ENCODE results near the gene PRDM15.

Gene PRDM15

GRCh38 chr21:41836166-41837015 lies 42.8 kb downstream of the PRDM15 start:
- DNase-seq: no peak

DNA sequence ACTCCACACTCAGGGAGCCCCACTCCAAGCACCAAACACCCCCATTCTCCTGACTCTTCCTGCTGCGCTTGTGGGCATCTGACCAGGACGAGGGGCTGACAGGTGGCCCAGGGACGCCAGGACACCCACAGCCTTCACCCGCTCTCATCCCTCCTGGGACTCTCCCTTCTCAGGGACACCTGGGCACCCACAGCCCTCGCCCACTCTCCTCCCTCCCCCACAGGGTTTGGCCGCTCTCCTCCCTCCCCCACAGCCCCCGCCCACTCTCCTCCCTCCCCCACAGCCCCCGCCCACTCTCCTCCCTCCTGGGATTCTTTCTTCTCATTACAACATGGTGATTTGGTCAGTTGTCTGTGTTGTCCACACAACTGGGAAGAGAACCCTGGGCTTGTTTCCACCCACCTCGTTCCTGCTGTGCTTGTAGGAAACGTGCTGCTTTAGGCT lies 43.4 kb downstream of the PRDM15 start:
- DNase-seq: no peak

DNA sequence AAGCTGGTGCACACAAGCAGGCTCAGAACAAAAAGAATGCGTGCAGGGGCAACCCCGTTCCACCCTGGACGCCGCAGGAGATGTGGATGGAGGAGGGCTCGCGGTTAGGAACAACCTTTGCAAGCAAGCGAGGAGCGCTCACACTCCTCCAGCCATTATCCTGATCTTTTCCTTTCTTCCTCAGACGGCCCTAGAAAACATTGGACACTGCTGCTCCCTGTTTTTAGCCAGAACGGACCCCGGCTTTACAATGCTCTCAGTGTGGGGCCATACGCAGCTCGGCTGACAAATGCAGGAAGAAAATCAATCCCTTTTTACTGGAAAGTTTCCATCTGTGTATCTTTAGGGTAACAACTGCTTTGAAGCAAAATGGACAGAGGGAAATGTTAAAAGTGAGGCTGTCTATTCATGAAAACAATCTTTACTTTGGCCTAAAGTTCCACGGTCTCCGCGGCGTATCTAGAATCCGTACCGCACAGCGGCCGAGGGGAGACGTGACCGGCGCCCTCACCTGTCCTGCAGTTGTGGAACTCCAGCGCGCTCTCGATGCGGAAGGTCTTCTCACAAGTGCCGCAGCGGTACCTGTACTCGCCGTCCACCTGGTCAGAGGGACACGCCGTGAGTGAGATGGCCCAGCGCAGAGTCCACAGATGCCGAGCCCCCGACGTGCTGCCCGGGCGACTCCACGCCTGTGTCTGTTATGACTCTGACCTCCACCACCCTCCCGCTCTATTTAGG lies 44.0 kb downstream of the PRDM15 start:
- no peak for DNase-seq

- DNase-seq: no peak
These were observed 44.8 kb downstream of the PRDM15 start for GRCh38 chr21:41834252-41834925.

GRCh38 chr21:41833497-41834115 lies 45.5 kb downstream of the PRDM15 start:
- DNase-seq: no peak

DNA sequence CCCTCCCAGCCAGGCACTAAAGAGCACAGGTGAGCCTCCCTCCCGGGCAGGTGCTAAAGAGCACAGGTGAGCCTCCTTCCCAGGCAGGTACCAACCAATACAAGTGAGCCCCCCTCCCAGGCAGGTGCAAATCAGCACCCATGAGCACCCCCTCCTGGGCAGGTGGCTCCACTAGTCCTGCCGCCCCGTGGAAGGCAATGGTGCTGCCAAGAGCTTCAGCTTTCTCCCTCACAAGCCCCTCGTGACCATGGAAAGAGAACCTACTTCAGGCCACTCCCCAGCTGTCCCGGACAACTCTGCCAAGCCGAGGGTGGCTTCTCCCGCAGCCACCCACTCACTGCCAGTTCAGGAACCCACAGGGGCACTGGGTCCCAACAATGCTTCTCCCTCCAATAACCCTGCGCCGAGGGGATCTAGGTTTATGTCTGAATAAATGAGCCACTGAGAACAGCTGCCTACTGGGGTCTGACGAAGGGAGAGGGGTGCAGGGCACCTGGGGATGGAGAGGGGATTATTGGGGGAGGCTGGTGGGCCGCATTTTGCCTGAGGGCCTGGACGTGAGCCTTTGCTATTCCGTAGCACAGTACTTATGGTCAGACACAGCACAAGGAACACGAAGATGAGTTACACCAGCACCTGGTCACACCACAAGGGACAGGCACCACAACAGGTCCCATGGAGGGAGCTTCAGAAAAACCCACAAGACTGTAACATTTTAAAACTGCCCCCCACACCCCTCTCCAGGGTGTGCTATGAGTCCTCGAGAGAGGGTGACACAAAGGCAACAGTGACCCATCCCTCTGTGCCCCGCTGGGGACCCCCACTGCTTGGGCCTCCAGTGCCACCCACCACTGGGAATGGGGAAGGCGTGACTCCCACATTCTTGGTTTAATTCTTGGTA lies 46.3 kb downstream of the PRDM15 start:
- DNase-seq: no peak

DNA sequence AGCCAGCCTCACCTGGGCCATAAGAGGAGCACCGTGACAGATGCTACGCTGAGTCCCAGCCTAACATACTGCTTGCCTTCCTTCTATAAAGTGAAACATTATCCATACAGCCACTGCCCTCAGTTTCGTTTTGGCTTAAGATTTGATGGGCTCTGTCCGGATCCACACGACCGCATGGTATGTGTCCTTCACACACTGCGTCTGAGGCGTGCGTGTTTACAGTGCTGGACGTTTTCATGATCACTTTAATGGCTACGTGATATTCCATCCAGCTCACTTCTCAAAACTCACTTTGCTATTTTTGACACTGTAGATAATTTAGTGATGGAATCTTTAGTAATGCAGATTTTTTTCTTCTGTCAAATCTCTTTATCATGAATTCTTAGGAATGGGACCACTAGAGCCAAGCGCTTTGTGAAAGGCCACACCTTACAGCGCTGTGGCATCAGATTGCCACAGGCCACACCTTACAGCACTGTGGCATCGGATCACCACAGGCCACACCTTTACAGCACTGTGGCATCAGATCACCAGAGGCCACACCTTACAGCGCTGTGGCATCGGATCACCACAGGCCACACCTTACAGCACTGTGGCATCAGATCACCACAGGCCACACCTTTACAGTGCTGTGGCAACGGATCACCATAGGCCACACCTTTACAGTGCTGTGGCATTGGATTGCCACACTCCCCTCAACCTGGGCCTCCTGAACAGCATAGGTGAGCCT lies 47.1 kb downstream of the PRDM15 start:
- DNase-seq: no peak

- no peak for DNase-seq
These were observed 47.7 kb downstream of the PRDM15 start for GRCh38 chr21:41831453-41831831.

- no peak for DNase-seq
These were observed 48.2 kb downstream of the PRDM15 start for GRCh38 chr21:41830764-41831452.

DNA sequence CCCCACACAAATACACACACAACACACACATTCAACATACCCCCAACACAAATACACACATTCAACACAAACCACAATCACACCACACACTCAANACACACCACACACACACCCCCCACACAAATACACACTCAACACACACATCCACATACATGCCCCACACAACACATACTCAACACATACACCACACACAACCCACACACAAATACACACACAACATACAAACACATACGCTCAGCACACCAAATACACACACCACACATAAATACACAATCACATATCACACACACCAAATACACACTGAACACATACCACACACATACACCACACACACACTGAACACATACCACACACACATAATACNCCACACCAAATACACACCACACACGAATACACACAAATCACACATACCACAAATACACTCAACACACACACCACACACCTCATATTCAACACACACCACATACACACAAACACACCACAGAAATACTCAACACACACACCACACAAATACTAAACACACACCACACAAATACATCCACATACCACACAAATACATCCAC lies 48.9 kb downstream of the PRDM15 start:
- DNase-seq: no peak

DNA sequence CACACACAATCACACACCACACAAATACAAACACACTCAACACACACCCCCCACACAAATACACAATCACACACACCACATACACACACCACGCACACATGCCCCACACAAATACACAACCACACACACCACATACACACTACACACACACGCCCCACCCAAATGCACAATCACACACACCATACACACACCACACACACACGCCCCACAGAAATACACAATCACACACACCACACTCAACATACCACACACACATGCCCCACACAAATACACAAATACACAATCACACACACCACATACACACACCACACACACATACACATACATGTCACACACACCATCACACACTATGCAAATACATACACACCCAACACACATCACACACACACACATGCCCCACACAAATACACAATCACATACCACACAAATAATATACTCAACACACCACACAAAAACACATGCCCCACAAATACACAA lies 50.2 kb downstream of the PRDM15 start:
- no peak for DNase-seq

DNA sequence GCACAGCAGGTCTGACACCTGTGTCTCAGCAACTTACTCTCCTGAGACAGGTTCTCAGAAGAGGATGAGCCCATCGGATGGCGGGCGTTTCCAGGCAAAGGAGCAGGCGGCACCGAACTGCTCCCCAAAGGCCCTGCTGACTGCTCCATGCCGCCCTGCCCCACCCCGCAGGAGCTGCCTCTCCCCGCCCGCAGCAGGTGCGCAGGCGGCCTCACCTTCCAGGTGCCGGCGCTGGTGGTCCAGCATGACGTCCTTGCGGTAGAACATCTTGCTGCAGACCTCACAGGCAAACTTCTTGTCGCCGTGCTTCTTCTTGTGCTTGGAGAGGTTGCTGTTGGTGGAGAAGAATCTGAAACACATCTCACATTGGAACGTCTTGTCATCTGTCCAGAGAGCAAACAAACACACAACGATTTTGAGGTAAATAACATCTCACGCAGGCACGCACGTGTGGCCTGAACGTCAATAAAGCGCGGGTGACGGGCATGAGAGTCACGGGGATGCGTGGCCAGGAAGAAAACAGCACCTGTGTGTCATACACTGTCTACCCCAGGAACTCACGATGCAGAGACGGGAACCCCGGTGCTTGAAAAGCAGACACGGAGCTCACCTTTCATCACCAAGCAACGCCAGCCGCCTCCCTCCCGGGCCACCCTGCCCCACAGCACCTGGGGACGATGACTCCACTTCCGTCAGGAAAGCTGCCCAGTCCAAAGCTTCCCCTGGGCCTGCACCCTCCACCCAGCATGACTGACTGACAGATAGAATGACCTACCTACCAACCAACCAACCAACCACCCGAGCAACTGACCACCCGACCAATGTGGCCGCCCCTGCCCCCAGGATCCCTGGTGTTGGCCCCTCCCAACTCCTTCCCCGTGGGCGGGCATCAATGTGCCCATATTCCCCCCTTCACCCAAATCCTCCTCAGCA lies 50.9 kb downstream of the PRDM15 start:
- DNase-seq: no peak

DNA sequence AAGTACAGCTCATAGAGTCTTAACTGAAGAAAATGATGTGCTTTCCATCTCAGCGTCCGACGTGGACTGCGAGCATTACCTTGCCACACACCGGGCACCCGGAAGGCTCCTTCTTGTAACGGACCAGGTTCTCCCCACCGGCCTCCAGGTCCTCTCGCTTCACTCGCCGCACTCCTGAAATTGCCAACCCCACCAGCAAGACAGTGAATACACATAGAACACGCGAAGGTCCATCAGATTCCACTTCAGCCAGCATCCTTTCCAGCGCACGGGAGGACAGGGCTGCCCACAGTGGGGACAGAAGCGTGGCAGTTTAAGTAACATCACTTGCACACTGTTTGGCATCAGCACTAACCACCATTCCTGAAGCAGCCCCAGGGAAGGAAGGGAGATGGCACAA lies 53.3 kb downstream of the PRDM15 start:
- no peak for DNase-seq

DNA sequence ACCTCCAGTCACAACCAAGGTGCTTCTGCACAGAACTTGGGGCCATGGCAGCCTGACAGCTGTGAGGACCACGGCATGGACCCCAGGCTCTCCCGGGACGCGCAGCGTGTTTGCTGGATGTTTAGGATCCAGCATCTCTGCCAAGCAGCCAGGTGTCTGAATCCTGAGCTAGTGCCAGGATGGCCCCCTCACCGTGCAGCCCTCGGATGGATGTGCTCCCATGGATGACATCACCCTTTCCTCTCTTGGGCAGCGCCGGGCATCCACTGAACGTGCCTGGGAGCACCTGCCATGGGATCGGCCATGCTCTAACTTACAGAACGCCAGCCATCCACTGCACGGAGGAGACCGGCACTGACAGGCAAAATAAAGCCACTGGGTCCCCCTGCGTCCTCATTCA lies 53.9 kb downstream of the PRDM15 start:
- DNase-seq: no peak

DNA sequence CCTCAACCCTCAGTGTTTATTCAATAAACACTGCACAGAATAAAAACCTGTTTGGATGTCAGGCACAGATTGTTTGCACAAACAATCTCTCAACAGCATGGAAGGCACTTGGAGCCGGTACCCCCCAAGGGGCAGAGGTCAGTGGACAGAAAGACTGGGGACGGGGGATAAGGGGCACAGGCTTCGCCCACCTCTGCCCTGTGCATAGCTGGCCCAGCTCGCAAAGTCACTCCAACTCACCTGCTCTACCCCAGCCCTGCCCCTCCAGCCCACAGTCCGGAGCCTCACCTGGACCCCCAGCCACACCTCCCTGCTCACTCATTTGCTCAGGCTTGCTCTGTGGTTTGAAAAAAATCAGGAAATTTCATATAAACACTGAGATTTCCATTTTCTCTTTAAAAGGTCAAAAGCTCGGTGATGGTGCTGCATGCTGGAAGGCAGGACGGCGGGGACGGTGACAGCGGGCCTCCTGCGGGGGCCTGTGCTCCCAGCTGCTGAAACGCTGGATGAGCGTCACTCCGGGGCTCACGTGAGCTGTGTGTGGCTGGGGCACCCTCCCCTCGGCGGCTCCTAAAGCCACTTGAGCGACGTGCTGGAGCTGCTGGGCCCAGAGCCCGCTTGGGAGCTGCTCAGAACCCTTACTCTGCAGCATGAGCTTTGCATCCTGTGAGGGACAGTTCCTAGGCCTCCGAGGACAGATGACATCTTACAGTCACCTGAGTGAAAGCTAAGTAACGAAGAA lies 54.5 kb downstream of the PRDM15 start:
- DNase-seq: no peak

GRCh38 chr21:41823906-41824305 lies 55.2 kb downstream of the PRDM15 start:
- no peak for DNase-seq

DNA sequence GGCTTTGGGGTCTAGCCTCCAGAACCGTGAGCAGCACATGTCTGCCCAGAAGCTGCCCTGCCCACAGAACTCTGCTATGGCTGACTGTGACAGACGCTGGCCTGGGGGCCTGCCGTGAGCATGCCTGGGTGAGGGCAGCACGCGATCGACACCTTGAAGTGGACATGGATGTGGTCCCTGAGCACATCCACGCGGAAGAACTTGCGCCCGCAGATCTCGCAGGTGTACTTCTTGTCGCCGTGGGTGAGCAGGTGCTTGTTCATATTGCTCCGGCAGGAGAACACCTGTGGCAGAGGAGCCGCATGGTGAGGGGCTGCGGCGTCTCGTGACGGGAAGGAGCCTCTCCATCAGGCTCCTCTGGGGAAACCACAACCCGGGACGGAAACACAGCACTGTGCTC lies 56.0 kb downstream of the PRDM15 start:
- DNase-seq: no peak

DNA sequence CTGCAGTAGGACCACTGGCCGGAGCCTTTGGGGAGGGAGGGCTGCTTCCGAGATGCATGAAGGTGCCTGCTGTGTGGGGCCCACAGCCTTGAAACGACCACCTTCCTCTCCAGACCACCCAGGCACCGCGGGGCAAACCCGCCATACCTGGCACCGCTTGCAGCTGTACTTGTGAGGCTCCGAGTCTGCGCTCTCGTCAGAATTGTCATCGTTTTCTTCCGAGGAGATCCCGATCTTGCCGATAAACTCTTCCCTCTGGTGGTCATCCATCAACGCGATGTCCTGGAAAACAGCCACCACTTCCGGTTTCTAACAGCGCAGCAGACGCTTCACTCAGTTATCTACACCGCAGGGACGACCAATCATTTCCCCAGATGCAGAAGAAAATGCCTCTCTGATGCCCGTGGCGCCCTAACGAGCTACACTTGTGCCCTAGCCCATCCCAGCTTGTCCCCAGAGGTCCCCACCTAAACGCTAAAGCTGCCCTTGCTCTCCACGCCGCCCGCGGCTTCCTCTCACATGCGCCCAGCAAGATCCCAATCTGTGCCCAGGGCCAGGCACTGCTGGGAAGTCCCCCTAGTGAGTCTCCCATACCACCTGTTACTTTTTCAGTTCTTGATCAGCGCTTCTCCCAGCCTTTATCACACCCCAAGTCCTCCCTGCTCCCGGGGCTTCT lies 57.2 kb downstream of the PRDM15 start:
- DNase-seq: no peak

Data from activated CD8-positive, alpha-beta memory T cell treated with anti-CD3 and anti-CD28 coated beads for 24 hours (primary cell).